ENCODE measurements around the gene NECAB2.
"Not testable (repeated sequence)": the region's sequence is repeated elsewhere in the genome, so short reads cannot be mapped to it uniquely, and the experiment has no call there.

The NECAB2 gene

DNA sequence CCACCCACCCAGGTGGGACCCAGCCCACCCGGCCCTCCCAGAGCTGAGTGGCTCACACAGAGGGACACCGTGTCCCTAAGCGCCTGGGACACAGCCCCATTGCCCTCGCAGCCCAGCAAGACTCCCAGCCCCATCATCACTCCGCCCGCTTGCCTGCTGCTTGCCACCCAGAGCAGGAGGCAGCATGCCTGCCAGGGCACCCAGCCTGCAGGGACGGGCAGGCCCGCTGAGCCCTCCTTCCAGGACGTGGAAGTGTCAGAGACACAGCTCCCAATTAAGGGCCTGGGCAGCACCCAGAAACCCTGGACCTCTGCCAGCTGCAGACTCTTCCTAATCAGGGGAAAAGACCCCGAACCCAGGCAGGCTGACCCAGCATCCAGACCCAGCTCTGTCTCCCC lies 32.2 kb upstream of the NECAB2 start:
- no peak for DNase-seq (ENCODE audit: low read depth in 1 of 2, low spot score in 1 of 2)

DNA sequence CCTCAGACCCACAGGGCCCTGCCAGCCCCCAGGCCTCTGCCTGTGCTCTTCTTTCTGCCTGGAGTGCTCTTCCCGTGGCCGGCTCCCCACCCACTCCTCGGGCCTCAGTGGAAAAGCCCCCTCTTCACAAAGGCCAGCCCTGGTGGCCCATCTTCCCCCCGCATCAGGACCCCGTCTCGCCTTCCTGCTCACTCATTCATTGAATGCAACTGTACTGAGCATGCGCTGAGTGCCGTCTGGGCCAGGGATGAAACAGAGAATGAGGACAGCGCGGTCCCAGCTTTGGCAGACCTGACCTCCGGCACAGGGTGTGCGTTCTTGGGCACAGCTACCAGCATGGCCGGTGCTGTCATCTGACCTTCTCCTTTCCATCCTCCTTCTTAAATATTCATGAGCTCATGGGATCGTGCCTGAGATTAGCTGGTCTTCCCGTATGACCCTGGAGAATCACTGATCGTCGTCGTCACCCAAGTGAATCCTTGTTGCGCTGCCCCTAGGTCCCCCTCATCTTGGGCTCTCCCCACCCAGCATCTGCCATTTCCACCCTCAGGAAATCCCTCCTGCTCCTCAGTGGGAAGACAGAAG lies 31.4 kb upstream of the NECAB2 start:
- no peak for DNase-seq (ENCODE audit: low read depth in 1 of 2, low spot score in 1 of 2)

DNA sequence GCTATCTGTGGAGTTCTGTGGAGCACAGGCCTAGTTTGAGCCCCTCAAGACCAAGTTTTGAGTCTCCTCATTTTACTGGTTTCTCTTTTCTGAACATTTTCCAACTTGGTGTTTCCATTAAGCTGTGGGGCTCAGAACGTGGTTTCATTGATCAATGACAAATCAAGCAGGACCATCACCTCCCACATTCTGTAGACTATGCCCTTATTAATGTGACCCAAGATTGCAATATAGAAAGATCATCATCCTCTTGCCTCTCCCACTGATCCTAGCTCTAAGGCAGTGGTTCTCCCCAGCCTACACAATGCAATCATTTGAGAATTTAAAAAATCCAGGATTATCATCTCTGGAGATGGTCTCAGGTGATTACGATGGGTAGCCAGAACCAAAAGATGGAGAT lies 30.8 kb upstream of the NECAB2 start:
- DNase-seq (ENCODE audit: low read depth in 1 of 2, low spot score in 1 of 2): no peak

DNA sequence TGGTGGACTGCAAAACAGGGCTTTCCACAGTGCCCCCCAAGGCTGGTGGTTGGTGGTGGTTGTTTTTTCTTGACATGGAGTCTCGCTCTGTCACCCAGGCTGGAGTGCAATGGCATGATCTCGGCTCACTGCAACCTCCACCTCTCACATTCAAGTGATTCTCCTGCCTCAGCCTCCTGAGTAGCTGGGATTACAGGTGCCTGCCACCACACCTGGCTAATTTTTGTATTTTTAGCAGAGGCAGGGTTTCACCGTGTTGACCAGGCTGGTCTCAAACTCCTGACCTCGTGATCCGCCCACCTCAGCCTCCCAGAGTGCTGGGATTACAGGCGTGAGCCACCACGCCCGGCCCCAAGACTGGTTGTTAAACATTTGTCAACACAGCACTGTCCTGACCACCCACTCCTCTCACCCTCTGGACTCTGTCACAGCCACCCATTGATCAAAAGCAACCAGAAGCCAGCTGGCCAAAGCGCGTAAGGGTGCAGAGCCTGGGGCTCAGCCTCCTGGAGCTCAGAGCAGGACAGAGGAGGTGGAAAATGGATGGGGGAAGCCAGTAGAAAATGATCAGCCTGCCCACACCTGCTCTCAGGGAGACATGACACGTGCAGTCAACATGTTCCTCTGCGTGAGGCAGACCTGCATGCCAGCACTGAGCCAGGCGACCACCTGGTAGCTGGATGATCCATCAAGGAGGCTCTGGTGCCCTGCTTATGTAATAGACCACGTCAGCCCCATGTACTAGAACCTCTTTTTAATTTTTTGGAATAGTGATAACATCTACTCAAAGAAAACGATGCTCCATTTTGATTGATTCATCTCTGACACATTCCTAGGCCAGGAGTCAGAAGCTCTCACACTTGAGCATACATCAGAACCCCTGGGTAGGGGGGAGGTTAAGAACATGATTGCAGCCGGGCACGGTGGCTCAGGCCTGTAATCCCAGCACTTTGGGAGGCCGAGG lies 29.8 kb upstream of the NECAB2 start:
- no peak for DNase-seq (ENCODE audit: low read depth in 1 of 2, low spot score in 1 of 2)

DNA sequence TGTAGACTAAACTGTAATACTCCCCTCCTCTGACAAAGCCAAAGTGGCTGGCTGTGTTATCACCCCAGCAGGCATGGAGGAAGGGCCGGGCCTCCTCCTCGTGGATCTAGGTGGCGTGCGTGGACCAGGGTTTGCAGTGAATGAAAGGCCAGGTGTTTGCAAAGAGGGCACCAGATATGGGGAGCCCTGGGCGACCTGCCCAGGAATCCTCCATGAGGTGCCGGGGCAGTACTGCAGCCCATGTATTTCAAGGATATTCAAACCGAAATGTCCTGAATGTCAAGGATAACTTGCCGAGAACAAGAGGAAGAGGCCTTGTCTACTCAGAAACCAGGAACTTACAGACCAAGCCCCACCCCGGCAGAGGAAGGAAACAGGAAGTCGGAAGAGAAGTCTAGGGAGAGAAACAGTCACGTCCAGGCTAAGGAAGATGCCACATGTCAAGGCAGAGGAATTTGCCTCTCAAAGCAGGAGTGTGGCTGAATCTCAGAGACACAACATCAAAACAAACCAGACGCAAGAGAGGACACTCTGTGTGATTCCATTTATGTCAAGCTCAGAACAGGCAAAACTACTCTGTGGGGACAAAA lies 28.7 kb upstream of the NECAB2 start:
- no peak for DNase-seq (ENCODE audit: low read depth in 1 of 2, low spot score in 1 of 2)

DNA sequence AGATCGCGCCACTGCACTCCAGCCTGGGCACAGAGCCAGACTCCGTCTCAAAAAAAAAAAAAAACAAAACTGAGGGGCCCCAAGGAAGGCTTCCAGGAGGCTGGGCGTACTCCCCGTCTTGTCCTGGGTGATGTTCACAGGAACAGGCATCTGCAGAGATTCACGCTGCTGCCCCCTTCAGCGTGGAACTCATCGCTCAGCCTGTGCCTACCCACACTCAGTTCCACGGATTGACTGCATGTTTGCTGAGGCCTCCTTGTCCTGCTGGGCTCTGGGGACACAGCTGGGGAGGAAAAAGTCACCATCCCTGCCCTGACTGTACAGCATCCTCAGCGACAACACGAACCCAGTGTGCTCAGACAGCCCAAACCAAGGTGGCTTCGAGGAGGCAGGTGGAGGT lies 27.9 kb upstream of the NECAB2 start:
- no peak for DNase-seq (ENCODE audit: low read depth in 1 of 2, low spot score in 1 of 2)

DNA sequence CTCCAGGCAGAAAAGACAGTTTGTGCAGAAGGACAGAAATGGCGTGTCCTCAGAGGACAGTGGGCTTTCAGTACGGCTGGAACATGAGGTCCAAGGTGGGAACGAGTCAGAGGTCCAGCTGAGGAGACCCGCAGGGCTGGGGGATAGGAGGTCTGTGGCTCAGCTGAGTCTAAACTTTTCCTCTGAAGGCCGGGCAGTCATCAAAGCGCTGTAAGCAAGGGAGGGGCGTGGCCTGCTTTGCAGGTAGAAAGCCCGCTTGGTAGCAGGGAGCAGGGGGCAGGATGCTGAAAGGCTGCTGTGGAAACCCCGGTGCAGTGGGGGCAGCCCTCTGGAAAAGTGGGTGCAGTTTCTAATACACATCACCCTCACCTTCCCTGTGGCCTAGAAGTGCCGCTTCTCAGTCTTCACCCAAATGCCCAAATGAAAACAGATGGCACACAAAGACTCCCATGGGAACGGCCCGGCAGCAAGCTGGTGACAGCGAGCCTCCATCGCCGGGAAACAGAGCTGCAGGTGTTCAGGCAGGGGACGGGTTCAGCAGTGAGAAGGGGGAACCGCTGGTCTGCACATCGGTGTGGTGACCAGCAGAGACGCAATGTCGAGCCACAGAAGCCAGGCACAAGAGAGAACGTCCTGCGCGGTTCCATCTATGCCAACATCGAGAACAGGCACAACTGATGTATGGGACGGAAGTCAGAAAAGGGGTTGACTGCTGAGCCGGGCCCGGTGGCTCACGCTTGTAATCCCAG lies 27.2 kb upstream of the NECAB2 start:
- no peak for DNase-seq (ENCODE audit: low read depth in 1 of 2, low spot score in 1 of 2)

DNA sequence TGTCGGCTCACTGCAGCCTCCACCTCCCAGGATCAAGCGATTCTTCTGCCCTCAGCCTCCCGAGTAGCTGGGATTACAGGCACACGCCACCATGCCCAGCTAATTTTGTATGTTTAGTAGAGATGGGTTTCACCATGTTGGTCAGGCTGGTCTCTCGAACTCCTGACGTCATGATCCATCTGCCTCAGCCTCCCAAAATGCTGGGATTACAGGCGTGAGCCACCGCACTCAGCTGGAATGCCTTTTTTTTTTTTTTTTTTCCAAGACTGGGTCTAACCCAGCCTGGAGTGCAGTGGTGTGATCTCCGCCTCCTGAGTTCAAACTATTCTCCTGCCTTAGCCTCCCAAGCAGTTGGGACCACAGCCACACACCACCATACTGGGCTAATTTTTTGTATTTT lies 26.5 kb upstream of the NECAB2 start:
- DNase-seq (ENCODE audit: low read depth in 1 of 2, low spot score in 1 of 2): not testable (repeated sequence)

DNA sequence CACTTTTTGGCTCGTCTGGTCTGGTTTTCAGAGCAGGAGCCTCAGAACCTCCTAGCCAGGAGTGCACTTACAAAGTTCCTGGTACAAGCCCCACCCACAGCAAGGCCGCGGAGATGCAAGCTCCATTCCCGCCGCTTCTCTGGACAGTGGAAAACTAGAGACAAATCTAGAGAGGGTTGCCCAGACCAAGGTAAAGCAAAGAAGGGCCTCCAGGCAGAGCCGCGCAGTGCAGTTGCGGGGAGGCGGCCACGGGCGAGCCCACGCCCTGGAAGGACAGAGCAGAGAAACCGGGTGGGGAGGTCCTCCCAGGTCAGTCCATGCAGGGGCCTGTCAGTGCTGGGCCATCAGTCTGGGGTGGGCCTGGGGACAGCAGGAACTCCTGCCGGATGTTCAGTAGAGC lies 26.0 kb upstream of the NECAB2 start:
- DNase-seq (ENCODE audit: low read depth in 1 of 2, low spot score in 1 of 2): no peak

DNA sequence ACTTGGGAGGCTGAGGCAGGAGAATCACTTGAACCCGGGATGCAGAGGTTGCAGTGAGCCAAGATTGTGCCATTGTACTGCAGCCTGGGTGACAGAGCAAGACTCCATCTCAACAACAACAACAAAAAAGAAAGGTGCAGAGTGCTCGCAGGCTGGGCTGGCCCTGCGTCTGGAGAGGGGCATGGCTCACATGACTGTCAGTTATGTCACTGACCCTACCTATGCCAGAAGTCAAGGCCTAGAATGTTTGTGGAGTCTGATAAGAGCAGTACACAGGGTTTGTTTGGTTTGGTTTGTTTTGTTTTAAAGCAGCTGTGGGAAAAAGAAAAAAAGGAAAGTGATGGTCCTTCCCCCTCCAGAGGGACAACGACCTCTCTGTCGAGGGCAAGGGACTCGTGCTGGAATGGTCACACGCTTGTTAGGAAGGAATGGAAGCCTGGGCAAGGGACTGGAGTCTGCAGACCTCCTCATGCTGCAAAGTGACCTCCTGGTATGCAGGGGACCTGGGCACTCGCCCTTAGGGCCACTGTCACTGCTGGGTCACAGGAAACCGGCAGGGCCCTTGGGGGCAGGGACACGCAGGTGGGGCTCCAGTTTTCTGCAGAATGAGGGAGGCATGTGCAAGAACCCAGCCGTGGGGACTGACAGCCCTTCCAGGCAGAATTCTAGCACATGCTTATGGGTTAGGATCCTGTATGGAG lies 25.1 kb upstream of the NECAB2 start:
- DNase-seq (ENCODE audit: low read depth in 1 of 2, low spot score in 1 of 2): no peak

DNA sequence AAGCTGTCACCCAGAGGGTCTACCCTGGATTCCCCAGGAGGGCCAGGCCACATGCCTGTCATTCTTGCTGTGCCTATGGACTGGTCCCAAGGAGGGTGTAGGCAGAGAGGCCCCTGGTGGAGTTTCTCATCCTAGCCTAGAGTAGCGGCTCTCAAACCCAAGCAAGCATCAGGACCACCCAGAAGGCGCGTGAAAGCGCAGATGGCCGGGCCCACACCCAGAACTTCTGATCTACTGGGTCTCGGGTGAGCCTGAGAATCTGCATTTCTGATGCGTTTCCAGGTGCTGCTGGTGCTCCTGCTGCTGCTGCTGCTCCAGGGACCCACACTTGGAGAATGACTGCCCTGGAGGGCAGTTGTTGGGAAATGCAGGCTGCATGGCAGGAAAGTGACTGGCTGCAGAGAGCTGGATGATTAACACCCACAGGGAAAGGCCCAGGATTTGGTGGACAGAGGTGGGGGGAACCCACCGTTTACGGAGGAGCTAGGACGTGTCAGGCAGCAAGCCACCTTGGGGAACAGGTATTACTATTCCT lies 24.5 kb upstream of the NECAB2 start:
- DNase-seq (ENCODE audit: low read depth in 1 of 2, low spot score in 1 of 2): no peak

DNA sequence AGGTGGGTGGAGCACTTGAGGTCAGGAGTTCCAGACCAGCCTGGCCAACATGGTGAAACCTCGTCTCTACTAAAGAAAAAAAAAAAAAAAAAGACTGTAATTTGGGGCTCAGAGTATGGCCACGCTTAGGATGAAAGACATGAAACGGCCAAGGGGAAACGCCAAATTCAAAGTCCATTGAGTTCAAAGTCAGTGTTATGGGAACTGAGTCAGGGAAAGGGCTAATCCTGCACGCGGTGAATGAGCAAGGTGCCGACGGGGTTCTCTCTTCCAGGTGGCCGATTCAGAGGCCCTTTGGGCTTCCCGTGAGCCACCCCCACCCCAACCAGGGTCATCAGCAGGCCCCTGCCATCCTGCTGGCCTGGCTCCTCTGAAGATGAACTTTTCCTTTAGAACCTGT lies 22.5 kb upstream of the NECAB2 start:
- no peak for DNase-seq (ENCODE audit: low read depth in 1 of 2, low spot score in 1 of 2)

DNA sequence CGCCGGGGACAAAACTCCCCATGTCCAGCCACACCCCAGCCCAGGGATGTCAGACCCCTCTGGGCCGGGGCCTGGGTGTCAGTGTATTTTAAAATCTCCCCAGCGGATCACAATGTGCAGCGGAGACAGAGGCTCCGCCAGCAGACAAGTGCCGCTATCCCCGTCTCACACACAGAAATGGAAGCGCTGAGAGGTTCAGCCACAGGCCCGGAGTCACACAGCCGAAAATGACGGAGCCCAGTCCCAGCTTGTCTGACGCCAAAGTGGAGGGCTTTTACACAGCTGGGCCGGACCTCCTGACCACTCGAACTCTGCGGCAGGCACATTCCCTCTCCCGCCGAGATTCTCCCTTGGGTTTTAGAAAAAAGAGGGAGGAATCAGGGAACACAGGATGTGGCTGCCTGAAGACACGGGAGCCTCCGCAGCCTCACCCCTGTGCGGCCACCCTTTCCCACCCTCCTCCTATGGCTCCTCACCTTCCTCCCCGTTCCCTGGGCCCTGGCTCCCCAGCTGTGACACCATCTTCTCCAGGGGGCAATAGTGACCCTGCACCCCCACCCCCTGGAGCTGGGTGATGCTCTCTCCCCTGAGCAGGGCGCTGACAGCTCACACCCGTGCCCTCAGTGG lies 21.8 kb upstream of the NECAB2 start:
- no peak for DNase-seq (ENCODE audit: low read depth in 1 of 2, low spot score in 1 of 2)

DNA sequence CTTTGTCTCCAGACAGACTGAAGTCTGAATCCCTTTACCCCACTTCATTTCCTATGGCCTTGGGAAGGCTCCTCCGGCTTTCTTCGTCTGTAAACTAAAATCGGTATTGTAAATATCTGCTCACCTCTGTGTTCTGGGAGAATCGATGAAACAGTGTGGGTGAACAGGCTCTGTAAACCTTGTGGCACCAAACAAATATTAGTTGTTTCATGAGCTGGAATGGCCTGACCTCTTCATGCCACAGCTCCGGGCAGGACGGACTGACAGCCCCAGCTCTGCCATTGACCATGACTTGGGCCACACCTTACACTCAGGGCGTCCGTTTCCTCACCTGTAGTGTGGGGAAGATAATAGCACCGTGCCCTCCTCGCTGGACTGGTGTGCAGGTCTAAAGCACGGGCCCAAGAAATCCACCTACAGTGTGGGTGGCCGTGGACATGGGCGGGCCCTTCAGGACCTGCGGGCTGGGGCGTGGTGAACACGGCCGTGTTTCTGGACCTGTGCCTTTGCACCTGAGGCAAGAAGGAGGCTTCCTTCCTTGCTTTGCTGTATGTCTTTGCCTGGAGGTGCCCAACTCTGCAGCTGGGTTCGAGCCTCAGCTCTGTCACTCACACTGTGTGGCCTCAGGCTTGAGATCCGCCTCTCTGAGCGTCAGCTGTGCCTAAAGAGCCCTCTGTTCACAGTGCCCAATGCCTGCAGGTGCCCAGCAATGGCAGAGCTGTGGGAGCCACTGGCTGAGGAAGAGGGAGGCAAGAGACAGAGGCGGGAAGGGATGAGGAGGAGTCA lies 21.1 kb upstream of the NECAB2 start:
- DNase-seq (ENCODE audit: low read depth in 1 of 2, low spot score in 1 of 2): no peak

DNA sequence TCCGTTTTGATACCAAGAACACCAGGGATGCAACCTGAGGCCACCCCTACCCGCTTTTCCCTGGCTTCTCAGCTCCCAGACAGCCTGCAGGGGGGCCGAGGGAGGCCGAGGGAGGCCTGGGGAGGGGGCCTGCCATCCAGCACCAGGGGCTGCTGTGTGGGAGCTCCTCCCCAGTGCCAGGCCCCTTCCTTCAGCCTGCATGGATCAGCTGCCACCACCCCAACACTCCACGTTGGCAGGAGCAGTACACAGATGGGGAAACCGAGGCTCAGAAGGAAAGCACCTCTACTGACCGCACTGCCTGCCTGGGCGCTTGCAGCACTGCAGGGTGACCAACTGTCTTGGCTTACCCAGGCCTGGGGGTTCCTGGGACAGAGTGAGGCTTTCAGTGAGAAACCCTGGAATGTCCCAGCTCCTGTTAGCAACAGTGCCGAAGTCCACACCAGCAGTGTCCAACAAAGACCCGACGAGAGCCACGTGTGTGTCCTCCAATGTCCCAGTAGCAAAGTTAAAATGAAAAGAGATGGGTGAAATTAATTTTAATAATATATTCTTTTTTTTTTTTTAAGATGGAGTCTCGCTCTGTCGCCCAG lies 20.3 kb upstream of the NECAB2 start:
- DNase-seq (ENCODE audit: low read depth in 1 of 2, low spot score in 1 of 2): no peak

DNA sequence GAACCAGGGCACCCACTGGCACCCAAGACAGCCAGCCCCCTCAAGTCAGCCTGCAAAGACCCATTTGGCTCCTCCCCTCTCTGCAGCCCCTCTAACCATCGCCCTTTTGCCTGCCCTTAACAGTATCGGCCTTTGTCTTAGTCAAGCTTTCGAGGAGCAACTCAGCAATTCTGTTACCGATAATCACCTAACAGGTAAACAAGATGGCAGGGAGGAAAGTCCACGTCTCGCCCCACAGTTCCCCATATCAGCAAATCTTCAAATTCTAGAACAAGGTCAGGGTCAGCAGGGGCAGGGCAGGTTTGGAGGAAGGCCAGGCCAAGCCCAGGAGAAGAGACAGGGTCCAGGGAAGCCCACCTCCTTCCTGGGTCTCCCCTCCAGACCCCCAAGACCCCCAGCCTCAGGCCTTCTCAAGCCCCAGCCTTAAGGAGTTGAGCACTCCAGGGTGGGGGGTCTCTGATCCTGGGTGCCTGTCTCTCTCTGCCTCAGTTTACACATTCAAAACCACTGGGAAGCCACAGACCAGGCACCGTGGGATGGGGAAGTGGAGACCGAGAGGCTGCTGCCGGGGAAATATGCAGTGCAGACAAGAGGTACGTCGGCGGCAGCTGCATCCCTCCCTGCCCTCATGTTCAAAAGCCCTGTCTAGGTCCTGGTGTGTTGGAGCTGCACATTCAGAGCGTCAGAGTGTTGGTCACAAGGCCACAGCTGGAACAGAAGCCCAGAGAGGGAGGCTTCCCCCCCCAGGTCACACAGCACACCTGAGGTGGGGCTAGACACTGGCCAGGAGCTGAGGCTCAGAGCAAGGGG lies 18.9 kb upstream of the NECAB2 start:
- no peak for DNase-seq (ENCODE audit: low read depth in 1 of 2, low spot score in 1 of 2)

DNA sequence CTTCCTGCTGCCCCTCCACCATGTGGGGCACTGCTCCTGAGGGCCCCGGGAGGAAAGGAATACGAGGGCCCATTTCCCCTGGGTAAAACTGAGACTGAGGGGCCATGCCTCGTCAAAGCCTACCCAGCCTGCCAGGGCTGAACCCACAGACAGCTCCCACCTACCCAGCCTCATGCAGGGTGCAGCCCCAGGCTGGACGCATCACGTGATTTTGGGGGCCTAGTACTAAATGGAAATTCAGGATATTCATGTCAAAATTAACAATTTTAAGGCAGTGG lies 18.4 kb upstream of the NECAB2 start:
- no peak for DNase-seq (ENCODE audit: low read depth in 1 of 2, low spot score in 1 of 2)

DNA sequence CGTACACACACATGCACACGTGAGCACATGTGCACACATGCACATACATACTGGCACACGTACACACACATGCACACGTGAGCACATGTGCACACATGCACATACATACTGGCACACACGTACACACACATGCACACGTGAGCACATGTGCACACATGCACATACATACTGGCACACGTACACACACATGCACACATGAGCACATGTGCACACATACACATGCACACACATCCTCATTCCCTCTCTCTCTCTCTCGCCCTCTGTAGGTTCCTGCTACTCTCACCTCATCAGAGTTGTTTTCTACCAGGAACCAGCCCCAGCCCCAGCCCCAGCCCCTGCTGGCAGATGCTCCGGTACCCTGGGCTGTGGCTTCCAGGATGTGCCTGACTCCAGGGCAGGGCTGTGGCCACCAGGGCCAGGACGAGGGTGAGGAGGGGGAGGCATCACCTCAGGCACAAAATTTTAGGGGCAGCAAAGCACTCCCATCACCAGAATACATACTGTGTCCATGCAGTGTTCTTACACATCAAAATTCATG lies 17.1 kb upstream of the NECAB2 start:
- DNase-seq (ENCODE audit: low read depth in 1 of 2, low spot score in 1 of 2): not testable (repeated sequence)
